Vagina (tissue), 2 donors: ENCODE data around the gene DIO3. TPM values are rescaled to one million over a fixed set of nuclear protein-coding genes. Genes with fewer than 3 reads are reported as not detected.
A peak's percentile ranks its signal among the peaks of the same experiment; 100 is the strongest.

ENCODE experiments used
- DNase-seq, 2 donors: peaks; one replicate each; pipeline ENCODE4 v3.0.0-alpha.2; 2017; ENCODE audit errors: extremely low spot score in 2 of 2
- H3K27ac ChIP-seq: fragments of 200-600 bp; sonication (generic); one replicate; pipeline ENCODE4 v1.5.1; 2019
- H3K27me3 ChIP-seq: fragments of 200-600 bp; sonication (generic); one replicate; pipeline ENCODE4 v1.5.1; 2019
- H3K36me3 ChIP-seq, 2 donors: fragments of 200-600 bp; sonication (generic); one replicate each; pipeline ENCODE4 v1.5.1; 2017 to 2019
- H3K4me1 ChIP-seq: fragments of 200-600 bp; sonication (generic); one replicate; pipeline ENCODE4 v1.5.1; 2019
- H3K4me3 ChIP-seq, 2 donors: fragments of 200-600 bp; sonication (generic); 1 replicate in 1 of 2; 2 replicates in 1 of 2; pipeline ENCODE4 v1.5.1; 2016 to 2019
- H3K9me3 ChIP-seq: fragments of 200-600 bp; sonication (generic); one replicate; pipeline ENCODE4 v1.5.1; 2019
- CTCF ChIP-seq, 3 experiments: fragments of 450-650 bp in 2 of 3; fragments of 200-600 bp in 1 of 3; sonication (generic) in 1 of 3; IDR thresholded peaks; one replicate each; pipeline ENCODE4 v1.5.1; 2017 to 2019; ENCODE audit warnings: antibody characterized with exemption in 3 of 3, mild to moderate bottlenecking in 2 of 3, moderate library complexity in 2 of 3
- POLR2A ChIP-seq, 2 donors: fragments of 450-650 bp; IDR thresholded peaks; one replicate each; pipeline ENCODE4 v1.6.1; 2017; ENCODE audit warnings: antibody characterized with exemption in 2 of 2, mild to moderate bottlenecking in 2 of 2, moderate library complexity in 2 of 2
- POLR2AphosphoS5 ChIP-seq, 2 donors: sonication (generic); formaldehyde crosslinking; IDR thresholded peaks; one replicate each; pipeline ENCODE4 v1.9.0; 2017; ENCODE audit warnings: antibody characterized with exemption in 2 of 2, mild to moderate bottlenecking in 2 of 2, low read depth in 1 of 2; ENCODE audit not compliant: insufficient read depth in 1 of 2
- intact Hi-C: fragments of 100-400 bp; cut with DNase I; formaldehyde crosslinking; loops from one replicate; pipeline ENCODE4 v1.15.1; 2023
- total RNA-seq: library from RNA; depleted of rRNA; stranded (reverse); fragments of >200 nt; gene quantifications from one replicate; pipeline ENCODE4 v1.2.3, GENCODE V29; 2016

The DIO3 gene
- total RNA-seq, 1 donor from 2014 or later, result 52.1 TPM

- intact Hi-C loops, result no loop called here
- no peaks in the 10 kb centered on the region for H3K36me3 ChIP-seq
- no peaks in the 10 kb centered on the region for H3K27me3 ChIP-seq
- H3K4me1 ChIP-seq, result no peaks in the 10 kb centered on the region
- no peaks in the 10 kb centered on the region for H3K9me3 ChIP-seq
- no peak overlapping the region for H3K4me3 ChIP-seq
- TF ChIP-seq CTCF (IDR thresholded peaks at IDR 0.05) (no peak), POLR2A (IDR thresholded peaks at IDR 0.05) (no peak), POLR2AphosphoS5 (IDR thresholded peaks at IDR 0.05; ENCODE audit: insufficient read depth in 1 of 2, low read depth in 1 of 2) (no peak)
- no peak overlapping the region for H3K27ac ChIP-seq
- DNase-seq, result no peak
Observed at GRCh38 chr14:101586531-101587430, 25.5 kb downstream of the DIO3 start.

GRCh38 chr14:101587441-101587911 is 26.2 kb downstream of the DIO3 start:
- Histone ChIP-seq H3K9me3 (no peaks in the 10 kb centered on the region), H3K4me3 (no peak overlapping the region), H3K4me1 (no peaks in the 10 kb centered on the region), H3K27me3 (no peaks in the 10 kb centered on the region), H3K36me3 (no peaks in the 10 kb centered on the region), H3K27ac (no peak overlapping the region)
- TF ChIP-seq CTCF (IDR thresholded peaks at IDR 0.05) (no peak), POLR2AphosphoS5 (IDR thresholded peaks at IDR 0.05; ENCODE audit: insufficient read depth in 1 of 2, low read depth in 1 of 2) (no peak), POLR2A (IDR thresholded peaks at IDR 0.05) (no peak)
- intact Hi-C loops, result no loop called here
- no peak for DNase-seq

DNA sequence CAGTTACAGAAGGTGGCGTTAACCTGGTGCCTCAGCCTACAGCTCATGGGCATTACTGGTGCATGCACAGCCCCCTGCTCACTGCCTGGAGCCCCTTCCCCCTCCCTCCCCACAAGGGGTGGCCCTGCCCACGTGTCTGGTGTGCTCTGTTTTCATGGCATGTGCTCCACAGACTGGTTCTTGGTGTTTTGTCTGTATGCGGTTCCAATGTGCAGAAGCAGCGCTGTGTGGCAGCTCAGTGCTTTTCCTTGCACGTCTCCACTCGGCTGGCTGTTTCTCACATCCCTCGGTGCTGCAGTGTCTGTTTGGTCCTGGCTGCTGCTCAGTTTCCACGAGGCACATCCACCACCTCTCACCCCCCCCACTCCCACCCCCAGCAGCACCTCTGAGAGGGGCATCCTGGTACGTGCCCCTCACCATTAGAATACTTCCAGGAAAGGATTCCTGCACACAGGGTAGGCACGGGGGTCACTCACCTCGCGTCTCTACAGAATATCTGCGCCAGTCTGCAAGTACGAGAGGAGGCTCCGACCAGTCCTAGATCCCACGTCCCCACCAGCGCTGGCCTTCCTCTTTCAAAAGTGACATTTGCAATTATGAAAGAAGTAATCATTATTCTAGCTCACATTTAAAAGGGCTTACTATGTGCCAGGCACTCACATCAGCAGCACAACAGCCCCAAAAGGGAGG is 27.1 kb downstream of the DIO3 start:
- no peaks in the 10 kb centered on the region for H3K4me1 ChIP-seq
- no peak for TF ChIP-seq POLR2A (IDR thresholded peaks at IDR 0.05)
- no peak for TF ChIP-seq POLR2AphosphoS5 (IDR thresholded peaks at IDR 0.05; ENCODE audit: insufficient read depth in 1 of 2, low read depth in 1 of 2)
- TF ChIP-seq CTCF (IDR thresholded peaks at IDR 0.05), result no peak
- H3K27me3 ChIP-seq, result no peaks in the 10 kb centered on the region
- no peak for DNase-seq
- no peak overlapping the region for H3K4me3 ChIP-seq
- no peaks in the 10 kb centered on the region for H3K36me3 ChIP-seq
- no peak overlapping the region for H3K27ac ChIP-seq
- intact Hi-C loops, result no loop called here
- no peaks in the 10 kb centered on the region for H3K9me3 ChIP-seq

DNA sequence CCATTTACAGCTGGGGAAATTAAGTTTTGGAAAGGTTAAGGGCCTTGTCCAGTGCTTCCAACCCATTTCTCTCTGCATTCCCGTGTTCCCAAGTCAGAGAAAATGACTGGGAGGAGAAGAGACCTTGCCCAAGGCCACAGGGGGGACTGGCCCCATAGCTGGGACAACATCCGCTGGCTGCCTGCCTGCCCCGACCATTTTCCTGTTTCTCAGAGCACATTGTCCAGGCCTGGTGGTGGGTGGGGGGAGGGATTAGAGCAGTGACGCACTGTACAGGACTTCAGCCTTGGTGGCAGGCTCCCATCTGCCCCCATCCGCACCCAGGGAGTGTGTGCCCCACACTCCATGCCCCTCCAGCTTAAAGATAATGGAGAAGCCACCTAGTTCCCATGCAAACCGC is 27.7 kb downstream of the DIO3 start:
- Histone ChIP-seq H3K27me3 (no peaks in the 10 kb centered on the region), H3K27ac (no peak overlapping the region), H3K4me3 (no peak overlapping the region), H3K36me3 (no peaks in the 10 kb centered on the region), H3K9me3 (no peaks in the 10 kb centered on the region), H3K4me1 (no peaks in the 10 kb centered on the region)
- peak in 1 of 2 donors; percentile 55 for DNase-seq
- intact Hi-C loops, result no loop called here
- TF ChIP-seq POLR2AphosphoS5 (IDR thresholded peaks at IDR 0.05; ENCODE audit: insufficient read depth in 1 of 2, low read depth in 1 of 2) (no peak), POLR2A (IDR thresholded peaks at IDR 0.05) (no peak), CTCF (IDR thresholded peaks at IDR 0.05) (no peak)
